ENCODE results near the gene TMEM260.
A peak's percentile ranks its signal among the peaks of the same experiment; 100 is the strongest.
"Not testable (repeated sequence)": the region's sequence is repeated elsewhere in the genome, so short reads cannot be mapped to it uniquely, and the experiment has no call there.

Gene TMEM260

DNA sequence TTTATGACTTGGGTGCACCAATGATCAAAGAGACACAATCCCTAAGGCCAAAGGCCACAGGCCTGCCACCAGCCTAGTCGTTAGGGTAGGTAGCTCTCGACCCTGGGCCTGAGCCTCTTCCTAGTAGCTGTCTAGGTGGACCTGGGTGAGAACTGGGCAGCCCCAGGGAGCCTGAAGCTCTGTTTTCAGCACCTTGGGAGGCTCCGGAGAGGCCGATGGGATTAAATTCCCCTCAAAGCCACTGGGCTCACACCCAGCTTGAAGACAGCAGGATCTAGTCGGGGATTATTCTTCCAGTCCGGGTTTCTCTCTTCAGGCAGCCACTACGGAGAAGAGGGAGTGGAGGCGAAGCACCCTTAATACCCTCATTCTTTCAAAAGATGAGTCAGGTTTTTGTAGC is 79.8 kb downstream of the TMEM260 start:
- DNase-seq (ENCODE audit: low spot score): no peak
- TF ChIP-seq, protein P1, sequence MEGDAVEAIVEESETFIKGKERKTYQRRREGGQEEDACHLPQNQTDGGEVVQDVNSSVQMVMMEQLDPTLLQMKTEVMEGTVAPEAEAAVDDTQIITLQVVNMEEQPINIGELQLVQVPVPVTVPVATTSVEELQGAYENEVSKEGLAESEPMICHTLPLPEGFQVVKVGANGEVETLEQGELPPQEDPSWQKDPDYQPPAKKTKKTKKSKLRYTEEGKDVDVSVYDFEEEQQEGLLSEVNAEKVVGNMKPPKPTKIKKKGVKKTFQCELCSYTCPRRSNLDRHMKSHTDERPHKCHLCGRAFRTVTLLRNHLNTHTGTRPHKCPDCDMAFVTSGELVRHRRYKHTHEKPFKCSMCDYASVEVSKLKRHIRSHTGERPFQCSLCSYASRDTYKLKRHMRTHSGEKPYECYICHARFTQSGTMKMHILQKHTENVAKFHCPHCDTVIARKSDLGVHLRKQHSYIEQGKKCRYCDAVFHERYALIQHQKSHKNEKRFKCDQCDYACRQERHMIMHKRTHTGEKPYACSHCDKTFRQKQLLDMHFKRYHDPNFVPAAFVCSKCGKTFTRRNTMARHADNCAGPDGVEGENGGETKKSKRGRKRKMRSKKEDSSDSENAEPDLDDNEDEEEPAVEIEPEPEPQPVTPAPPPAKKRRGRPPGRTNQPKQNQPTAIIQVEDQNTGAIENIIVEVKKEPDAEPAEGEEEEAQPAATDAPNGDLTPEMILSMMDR (IDR thresholded peaks at IDR 0.05; ENCODE audit: extremely low read depth, missing control alignments): no peak

- peak; percentile 49 for DNase-seq (ENCODE audit: low spot score)
- TF ChIP-seq, protein P1 (IDR thresholded peaks at IDR 0.05; ENCODE audit: extremely low read depth, missing control alignments): peak; percentile 61
Observed at GRCh38 chr14:56659964-56660551, 80.5 kb downstream of the TMEM260 start.

DNA sequence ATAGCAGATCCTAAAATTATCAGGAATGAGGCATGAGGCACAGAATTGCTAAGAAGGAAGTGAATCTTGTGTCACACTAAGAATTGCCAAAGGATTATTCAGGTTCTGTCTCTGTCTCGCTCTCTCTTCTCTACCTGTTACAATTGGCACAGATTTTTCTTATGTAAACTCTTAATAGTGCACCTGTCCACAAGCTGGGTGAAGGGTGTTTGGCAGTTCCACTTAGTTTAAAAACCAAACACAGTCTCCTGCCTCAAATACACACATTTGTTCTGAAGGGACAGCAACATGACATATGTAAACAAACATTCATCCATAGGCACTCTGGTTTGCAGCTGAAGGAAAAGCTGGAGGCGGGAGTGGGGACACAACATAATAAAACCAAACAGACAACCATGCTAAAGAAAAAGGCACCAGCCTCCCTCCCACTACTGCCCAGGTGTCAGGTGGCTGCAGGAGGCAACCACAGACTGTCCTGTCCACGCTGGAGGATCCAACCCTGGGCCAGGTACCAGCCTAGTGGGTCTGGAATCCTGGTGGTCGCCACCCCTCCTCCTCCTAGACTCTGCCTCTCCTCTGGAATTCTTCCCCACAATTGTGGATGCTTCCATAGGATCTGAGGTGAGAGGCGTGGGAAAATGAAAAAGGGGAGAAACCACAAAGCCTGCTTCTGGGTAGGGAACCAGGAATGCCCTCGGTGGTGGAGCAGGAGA is 81.2 kb downstream of the TMEM260 start:
- TF ChIP-seq, protein P1 (IDR thresholded peaks at IDR 0.05; ENCODE audit: extremely low read depth, missing control alignments): no peak

GRCh38 chr14:56661478-56661877 is 81.9 kb downstream of the TMEM260 start:
- no peak for DNase-seq (ENCODE audit: low spot score)
- TF ChIP-seq, protein P1 (IDR thresholded peaks at IDR 0.05; ENCODE audit: extremely low read depth, missing control alignments): no peak

More for the DNA sequence above, 81.2 kb downstream of the TMEM260 start:
- DNase-seq (ENCODE audit: low spot score): no peak

DNA sequence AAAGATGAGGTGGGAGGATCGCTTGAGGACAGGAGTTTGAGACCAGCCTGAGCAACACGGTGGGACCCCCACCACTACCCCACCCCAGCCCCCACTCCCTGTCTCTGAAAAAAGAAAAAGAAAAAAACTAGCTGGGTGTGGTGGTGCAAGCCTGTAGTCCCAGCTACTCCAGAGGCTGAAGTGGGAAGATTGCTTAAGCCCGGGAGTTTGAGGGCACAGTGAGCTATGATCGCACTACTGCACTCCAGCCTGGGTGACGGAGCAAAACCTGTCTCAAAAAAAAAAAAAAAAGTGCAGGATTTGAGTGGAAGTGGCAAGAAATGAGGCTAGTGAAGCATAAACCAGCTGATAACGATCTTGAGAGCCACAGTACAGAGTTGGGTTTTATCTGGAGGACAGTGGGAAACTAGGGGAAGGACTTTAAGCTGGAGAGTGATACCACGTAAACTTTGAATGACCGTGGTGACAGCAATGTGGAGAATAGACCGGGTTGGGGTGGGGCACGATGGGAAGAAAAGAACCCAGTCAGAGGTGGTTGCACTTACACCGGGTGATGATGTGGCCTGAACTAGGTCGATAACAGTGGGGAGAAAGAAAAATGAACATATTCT is 85.3 kb downstream of the TMEM260 start:
- TF ChIP-seq, protein P1 (IDR thresholded peaks at IDR 0.05; ENCODE audit: extremely low read depth, missing control alignments): no peak
- DNase-seq (ENCODE audit: low spot score): no peak

DNA sequence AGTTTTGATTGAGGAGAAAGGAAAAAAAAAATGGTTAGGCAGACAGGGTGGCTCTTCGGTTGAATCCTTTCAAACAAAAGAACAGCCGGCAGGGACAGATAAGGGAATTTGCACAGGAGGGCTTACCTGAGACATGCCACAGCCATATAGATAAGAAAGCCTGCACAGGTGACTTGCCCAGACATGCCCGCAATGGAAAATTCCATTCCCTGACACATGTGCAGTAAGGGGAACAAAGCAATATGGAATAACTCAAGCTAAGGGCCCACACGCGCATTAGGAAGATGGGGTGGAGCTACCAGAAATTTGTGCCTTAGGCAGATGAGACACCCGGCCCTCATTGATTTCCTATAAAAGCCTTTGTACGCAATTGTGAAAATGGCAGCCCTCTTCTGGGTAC is 86.7 kb downstream of the TMEM260 start:
- TF ChIP-seq, protein P1 (IDR thresholded peaks at IDR 0.05; ENCODE audit: extremely low read depth, missing control alignments): no peak
- no peak for DNase-seq (ENCODE audit: low spot score)

- DNase-seq (ENCODE audit: low spot score): no peak
- TF ChIP-seq, protein P1 (IDR thresholded peaks at IDR 0.05; ENCODE audit: extremely low read depth, missing control alignments): no peak
Observed at GRCh38 chr14:56666716-56667115, 87.1 kb downstream of the TMEM260 start.

DNA sequence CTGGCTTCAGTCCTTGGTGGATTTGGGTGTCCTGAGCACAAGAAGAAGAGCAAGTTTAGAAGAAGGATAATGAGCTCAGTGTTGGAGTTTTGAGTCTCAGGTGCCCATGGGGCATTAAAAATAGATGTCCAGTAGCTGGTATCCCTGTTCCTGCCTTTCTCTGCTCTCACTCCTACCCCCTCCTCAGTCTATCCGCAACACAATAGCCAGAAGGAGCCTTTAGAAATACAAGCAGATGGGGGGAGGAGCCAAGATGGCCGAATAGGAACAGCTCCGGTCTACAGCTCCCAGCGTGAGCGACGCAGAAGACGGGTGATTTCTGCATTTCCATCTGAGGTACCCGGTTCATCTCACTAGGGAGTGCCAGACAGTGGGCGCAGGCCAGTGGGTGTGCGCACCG is 87.7 kb downstream of the TMEM260 start:
- not testable (repeated sequence) for DNase-seq (ENCODE audit: low spot score)

All from GM20000 (cell line).